ENCODE measurements around the gene GALNT7. TPM values are rescaled to one million over a fixed set of nuclear protein-coding genes. Genes with fewer than 3 reads are reported as not detected.

GALNT7 gene
- total and polyA plus RNA-seq, 2 donors (not counting 3 experiments of a cell fraction or from before 2014, with no cell fraction given): 19.6 to 54.6 TPM

GRCh38 chr4:173258866-173259265 lies 90.3 kb downstream of the GALNT7 start:
- no peaks in the 10 kb centered on the region for H3K79me2 ChIP-seq (ENCODE audit: control insufficient read depth, insufficient read depth, low read length)
- DNase-seq (ENCODE audit: low read depth, low spot score) (no peak), FAIRE-seq (no peak)
- ChIA-PET CTCF (interaction anchor here (1.9 to 7.6 kb wide), 3 partner anchors 231 to 247 kb away, joined by 22 to 403 read pairs (median 67); no protein-coding TSS in a partner anchor), POLR2A (no interaction called here)
- no peaks in the 10 kb centered on the region for H3K9me3 ChIP-seq (replicated peaks; ENCODE audit: control insufficient read depth, insufficient read depth, low read length)
- H3K36me3 ChIP-seq (ENCODE audit: control insufficient read depth in 2 of 2, extremely low read depth in 1 of 2, insufficient read depth in 2 of 2, low read length in 2 of 2): no peaks in the 10 kb centered on the region
- no peak overlapping the region for H3K27ac ChIP-seq (ENCODE audit: insufficient read depth, low read depth, low read length)
- H3K27me3 ChIP-seq (ENCODE audit: control insufficient read depth in 2 of 2, insufficient read depth in 2 of 2, low read length in 2 of 2): no peaks in the 10 kb centered on the region
- intact Hi-C loops (cut with micrococcal nuclease): no loop called here
- no peak overlapping the region for H3K4me2 ChIP-seq (ENCODE audit: insufficient read depth, low read length)
- H3K4me3 ChIP-seq (replicated peaks in 1 of 3; ENCODE audit: insufficient read depth in 1 of 3, low read depth in 1 of 3, low read length in 3 of 3): no peak overlapping the region
- H3K4me1 ChIP-seq (ENCODE audit: control insufficient read depth, extremely low read depth, insufficient read depth, low read length): no peaks in the 10 kb centered on the region
- H4K20me1 ChIP-seq (replicated peaks; ENCODE audit: control insufficient read depth, extremely low read depth, insufficient read depth, low read length): no peaks in the 10 kb centered on the region
- no peak overlapping the region for H3K9ac ChIP-seq (replicated peaks; ENCODE audit: extremely low read depth, insufficient read depth, low read length)
- BruUV-seq (replicated peaks): no TSS peak
- TF ChIP-seq MAX (IDR thresholded peaks at IDR 0.05; ENCODE audit: insufficient read depth, insufficient read length) (no peak), POLR2A (IDR thresholded peaks at IDR 0.05; ENCODE audit: low read depth, low read length) (no peak), FOS (IDR thresholded peaks at IDR 0.05; ENCODE audit: borderline replicate concordance, insufficient read depth, low read length) (no peak), POLR2AphosphoS5 (IDR thresholded peaks at IDR 0.05; ENCODE audit: insufficient read depth, low read depth, low read length) (no peak), CTCF (IDR thresholded peaks at IDR 0.05; ENCODE audit: extremely low read depth in 1 of 2, insufficient read depth in 1 of 2, low read depth in 1 of 2, low read length in 2 of 2) (no peak)
- dilution Hi-C loops (cut with MboI; ENCODE audit: extremely low pct_ligation_motif_present, low sequenced_read_pairs): no loop called here
- no peaks in the 10 kb centered on the region for H3K9me1 ChIP-seq (replicated peaks; ENCODE audit: control insufficient read depth, extremely low read depth, insufficient read depth, low read length)
- H2AFZ ChIP-seq (ENCODE audit: low read depth, low read length): no peak overlapping the region

- Histone ChIP-seq H3K4me3 (replicated peaks in 1 of 3; ENCODE audit: insufficient read depth in 1 of 3, low read depth in 1 of 3, low read length in 3 of 3) (no peak overlapping the region), H3K27ac (ENCODE audit: insufficient read depth, low read depth, low read length) (no peak overlapping the region), H3K4me2 (ENCODE audit: insufficient read depth, low read length) (no peak overlapping the region), H2AFZ (ENCODE audit: low read depth, low read length) (no peak overlapping the region), H4K20me1 (replicated peaks; ENCODE audit: control insufficient read depth, extremely low read depth, insufficient read depth, low read length) (no peaks in the 10 kb centered on the region), H3K9ac (replicated peaks; ENCODE audit: extremely low read depth, insufficient read depth, low read length) (no peak overlapping the region), H3K79me2 (ENCODE audit: control insufficient read depth, insufficient read depth, low read length) (no peaks in the 10 kb centered on the region), H3K36me3 (ENCODE audit: control insufficient read depth in 2 of 2, extremely low read depth in 1 of 2, insufficient read depth in 2 of 2, low read length in 2 of 2) (no peaks in the 10 kb centered on the region), H3K9me3 (replicated peaks; ENCODE audit: control insufficient read depth, insufficient read depth, low read length) (no peaks in the 10 kb centered on the region), H3K27me3 (ENCODE audit: control insufficient read depth in 2 of 2, insufficient read depth in 2 of 2, low read length in 2 of 2) (no peaks in the 10 kb centered on the region), H3K4me1 (ENCODE audit: control insufficient read depth, extremely low read depth, insufficient read depth, low read length) (no peaks in the 10 kb centered on the region), H3K9me1 (replicated peaks; ENCODE audit: control insufficient read depth, extremely low read depth, insufficient read depth, low read length) (no peaks in the 10 kb centered on the region)
- ChIA-PET CTCF (interaction anchor here (1.2 to 6.8 kb wide), 3 partner anchors 11 to 246 kb away, joined by 3 to 73 read pairs (median 3); no protein-coding TSS in a partner anchor), POLR2A (no interaction called here)
- dilution Hi-C loops (cut with MboI; ENCODE audit: extremely low pct_ligation_motif_present, low sequenced_read_pairs) (no loop called here), intact Hi-C loops (cut with micrococcal nuclease) (no loop called here)
- TF ChIP-seq MAX (IDR thresholded peaks at IDR 0.05; ENCODE audit: insufficient read depth, insufficient read length): no peak
- TF ChIP-seq POLR2A (IDR thresholded peaks at IDR 0.05; ENCODE audit: low read depth, low read length): no peak
- no peak for TF ChIP-seq MYC (IDR thresholded peaks at IDR 0.05; ENCODE audit: low read depth, low read length)
- no peak for TF ChIP-seq FOS (IDR thresholded peaks at IDR 0.05; ENCODE audit: borderline replicate concordance, insufficient read depth, low read length)
- no peak for TF ChIP-seq JUN (IDR thresholded peaks at IDR 0.05; ENCODE audit: borderline replicate concordance, insufficient read depth, insufficient read length, low read depth)
- no peak for TF ChIP-seq GATA2 (IDR thresholded peaks at IDR 0.05; ENCODE audit: insufficient read depth, insufficient read length, low read depth, low read length)
- TF ChIP-seq CTCF (IDR thresholded peaks at IDR 0.05; ENCODE audit: extremely low read depth in 1 of 2, insufficient read depth in 1 of 2, low read depth in 1 of 2, low read length in 2 of 2): no peak
- no peak for TF ChIP-seq POLR2AphosphoS5 (IDR thresholded peaks at IDR 0.05; ENCODE audit: insufficient read depth, low read depth, low read length)
- no peak for TF ChIP-seq EZH2 (IDR thresholded peaks at IDR 0.05; ENCODE audit: borderline replicate concordance, low read depth, low read length, severe bottlenecking)
- BruUV-seq (replicated peaks): no TSS peak
- DNase-seq (ENCODE audit: low read depth, low spot score) (no peak), FAIRE-seq (no peak)
Observed at GRCh38 chr4:173259310-173259709, 90.7 kb downstream of the GALNT7 start.

Data from endothelial cell of umbilical vein (primary cell).